ENCODE results near the gene FAM120A. TPM values are rescaled to one million over a fixed set of nuclear protein-coding genes. Genes with fewer than 3 reads are reported as not detected.
"Not testable (repeated sequence)": the region's sequence is repeated elsewhere in the genome, so short reads cannot be mapped to it uniquely, and the experiment has no call there.

The FAM120A gene
- total RNA-seq, 1 experiment from 2014 or later, result 99.0 TPM

- DNase-seq (ENCODE audit: low read depth), result no peak
Observed at GRCh38 chr9:93507768-93508167, 56.3 kb downstream of the FAM120A start.

GRCh38 chr9:93508207-93508606 lies 56.7 kb downstream of the FAM120A start:
- DNase-seq (ENCODE audit: low read depth), result no peak

- DNase-seq (ENCODE audit: low read depth), result no peak
Observed at GRCh38 chr9:93509084-93509483, 57.6 kb downstream of the FAM120A start.

GRCh38 chr9:93510041-93510440 lies 58.6 kb downstream of the FAM120A start:
- no peak for DNase-seq (ENCODE audit: low read depth)

- not testable (repeated sequence) for DNase-seq (ENCODE audit: low read depth)
Observed at GRCh38 chr9:93511228-93511627, 59.7 kb downstream of the FAM120A start.

- not testable (repeated sequence) for DNase-seq (ENCODE audit: low read depth)
Observed at GRCh38 chr9:93512170-93512812, 60.8 kb downstream of the FAM120A start.

- no peak for DNase-seq (ENCODE audit: low read depth)
Observed at GRCh38 chr9:93513606-93514005, 62.1 kb downstream of the FAM120A start.

- DNase-seq (ENCODE audit: low read depth), result no peak
Observed at GRCh38 chr9:93517331-93517730, 65.8 kb downstream of the FAM120A start.

- DNase-seq (ENCODE audit: low read depth), result no peak
Observed at GRCh38 chr9:93520523-93520922, 69.0 kb downstream of the FAM120A start.

GRCh38 chr9:93522736-93523135 lies 71.3 kb downstream of the FAM120A start:
- DNase-seq (ENCODE audit: low read depth), result no peak

- DNase-seq (ENCODE audit: low read depth), result no peak
Observed at GRCh38 chr9:93523518-93524144, 72.1 kb downstream of the FAM120A start.

GRCh38 chr9:93525476-93525875 lies 74.0 kb downstream of the FAM120A start:
- no peak for DNase-seq (ENCODE audit: low read depth)

- no peak for DNase-seq (ENCODE audit: low read depth)
Observed at GRCh38 chr9:93531374-93531773, 79.9 kb downstream of the FAM120A start.

GRCh38 chr9:93532141-93532540 lies 80.7 kb downstream of the FAM120A start:
- DNase-seq (ENCODE audit: low read depth), result no peak

GRCh38 chr9:93533863-93534262 lies 82.4 kb downstream of the FAM120A start:
- no peak for DNase-seq (ENCODE audit: low read depth)

- no peak for DNase-seq (ENCODE audit: low read depth)
Observed at GRCh38 chr9:93536167-93536566, 84.7 kb downstream of the FAM120A start.

- no peak for DNase-seq (ENCODE audit: low read depth)
Observed at GRCh38 chr9:93536874-93537273, 85.4 kb downstream of the FAM120A start.

GRCh38 chr9:93540305-93540704 lies 88.8 kb downstream of the FAM120A start:
- DNase-seq (ENCODE audit: low read depth), result no peak

- DNase-seq (ENCODE audit: low read depth), result no peak
Observed at GRCh38 chr9:93541005-93541404, 89.5 kb downstream of the FAM120A start.

- DNase-seq (ENCODE audit: low read depth), result no peak
Observed at GRCh38 chr9:93541581-93542349, 90.3 kb downstream of the FAM120A start.

- DNase-seq (ENCODE audit: low read depth), result no peak
Observed at GRCh38 chr9:93543117-93543516, 91.6 kb downstream of the FAM120A start.

- DNase-seq (ENCODE audit: low read depth), result no peak
Observed at GRCh38 chr9:93546356-93546755, 94.9 kb downstream of the FAM120A start.

- no peak for DNase-seq (ENCODE audit: low read depth)
Observed at GRCh38 chr9:93549611-93550010, 98.1 kb downstream of the FAM120A start.
